ENCODE data around the gene C8G. TPM values are rescaled to one million over a fixed set of nuclear protein-coding genes. Genes with fewer than 3 reads are reported as not detected.

C8G gene
- total RNA-seq, 1 donor from 2014 or later: 1.1 TPM

GRCh38 chr9:136939996-136940525 lies 5.0 kb upstream of the C8G start:
- ATAC-seq (no peak), DNase-seq (peak; percentile 60)
- H3K27ac ChIP-seq: no peak overlapping the region
- peaks cover 7% of the 10 kb centered on the region for H3K4me1 ChIP-seq
- H3K9me3 ChIP-seq: no peaks in the 10 kb centered on the region
- no peak overlapping the region for H3K4me3 ChIP-seq
- TF ChIP-seq CTCF (IDR thresholded peaks at IDR 0.05): no peak
- intact Hi-C loops (cut with DNase I): loop anchor here (10.0 kb wide), 1 partner anchor 95 kb away; the partner anchor contains the start of gene FUT7
- H3K36me3 ChIP-seq: peaks cover 38% of the 10 kb centered on the region
- no peaks in the 10 kb centered on the region for H3K27me3 ChIP-seq

GRCh38 chr9:136940526-136941230 lies 4.4 kb upstream of the C8G start:
- no peak for DNase-seq
- Histone ChIP-seq H3K27ac (no peak overlapping the region), H3K9me3 (no peaks in the 10 kb centered on the region), H3K4me1 (peaks cover 7% of the 10 kb centered on the region), H3K36me3 (peaks cover 38% of the 10 kb centered on the region), H3K27me3 (no peaks in the 10 kb centered on the region), H3K4me3 (no peak overlapping the region)
- ATAC-seq: no peak
- intact Hi-C loops (cut with DNase I): loop anchor here (10.0 kb wide), 1 partner anchor 94 kb away; the partner anchor contains the start of gene FUT7
- TF ChIP-seq CTCF (IDR thresholded peaks at IDR 0.05): no peak

GRCh38 chr9:136941231-136942111 lies 3.6 kb upstream of the C8G start:
- no peak for ATAC-seq
- intact Hi-C loops (cut with DNase I): loop anchor here (10.0 kb wide), 1 partner anchor 93 kb away; the partner anchor contains the start of gene FUT7
- DNase-seq: no peak

GRCh38 chr9:136942112-136942880 lies 2.7 kb upstream of the C8G start:
- no peaks in the 10 kb centered on the region for H3K9me3 ChIP-seq
- no peak overlapping the region for H3K4me3 ChIP-seq
- no peak overlapping the region for H3K27ac ChIP-seq
- ATAC-seq: no peak
- peaks cover 38% of the 10 kb centered on the region for H3K36me3 ChIP-seq
- intact Hi-C loops (cut with DNase I): loop anchor here (10.0 kb wide), 1 partner anchor 93 kb away; the partner anchor contains the start of gene FUT7
- peak; percentile 65 for DNase-seq
- H3K27me3 ChIP-seq: no peaks in the 10 kb centered on the region
- no peak for TF ChIP-seq CTCF (IDR thresholded peaks at IDR 0.05)
- H3K4me1 ChIP-seq: peaks cover 13% of the 10 kb centered on the region

More at GRCh38 chr9:136941231-136942111, 3.6 kb upstream of the C8G start:
- no peak overlapping the region for H3K27ac ChIP-seq
- peaks cover 7% of the 10 kb centered on the region for H3K4me1 ChIP-seq
- peaks cover 38% of the 10 kb centered on the region for H3K36me3 ChIP-seq
- H3K9me3 ChIP-seq: no peaks in the 10 kb centered on the region
- TF ChIP-seq CTCF (IDR thresholded peaks at IDR 0.05): no peak
- H3K4me3 ChIP-seq: no peak overlapping the region
- H3K27me3 ChIP-seq: no peaks in the 10 kb centered on the region

- peak overlapping the region; percentile 95 for H3K4me3 ChIP-seq
- no peak for TF ChIP-seq CTCF (IDR thresholded peaks at IDR 0.05)
- H3K27me3 ChIP-seq: no peaks in the 10 kb centered on the region
- peaks cover 38% of the 10 kb centered on the region for H3K36me3 ChIP-seq
- peaks cover 15% of the 10 kb centered on the region for H3K4me1 ChIP-seq
- DNase-seq: no peak
- intact Hi-C loops (cut with DNase I): loop anchor here (10.0 kb wide), 1 partner anchor 92 kb away; the partner anchor contains the start of gene FUT7
- no peak for ATAC-seq
- no peak overlapping the region for H3K27ac ChIP-seq
- H3K9me3 ChIP-seq: no peaks in the 10 kb centered on the region
These were observed 2.2 kb upstream of the C8G start for GRCh38 chr9:136942881-136943230.
